ENCODE results near the gene CDR2L. TPM values are rescaled to one million over a fixed set of nuclear protein-coding genes. Genes with fewer than 3 reads are reported as not detected.
A peak's percentile ranks its signal among the peaks of the same experiment; 100 is the strongest.
"Not testable (repeated sequence)": the region's sequence is repeated elsewhere in the genome, so short reads cannot be mapped to it uniquely, and the experiment has no call there.

Gene CDR2L
- total and polyA plus RNA-seq, 5 donors: 11.0 to 17.5 (median 13.8) TPM

DNA sequence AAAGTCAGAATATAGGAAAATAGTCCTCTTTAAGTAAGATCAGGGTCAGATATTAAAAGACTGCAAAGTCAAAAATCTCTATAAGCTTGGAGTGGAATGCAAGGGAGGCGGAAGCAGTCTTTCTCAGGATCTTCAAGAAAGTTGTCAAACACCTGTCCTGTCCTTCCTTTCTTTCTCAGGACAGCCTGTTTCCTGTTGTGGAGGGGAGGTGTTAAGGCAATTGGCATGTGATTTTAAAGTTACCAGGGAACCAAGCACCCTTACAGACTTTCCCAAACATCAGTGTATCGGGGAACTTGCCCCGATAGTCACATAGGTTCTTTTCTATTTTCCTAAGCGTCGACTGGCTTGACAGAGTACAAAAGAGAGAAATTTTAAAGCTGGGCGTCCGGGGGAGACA, 57.3 kb downstream of the CDR2L start:
- Histone ChIP-seq H3K27ac (ENCODE audit: low read length) (peak overlapping the region; percentile 17), H3K9me3 (ENCODE audit: control insufficient read depth, low read length) (no peaks in the 10 kb centered on the region), H3K4me1 (ENCODE audit: control insufficient read depth, insufficient read depth, low read length) (peaks cover 3% of the 10 kb centered on the region), H3K4me3 (ENCODE audit: low read length) (no peak overlapping the region), H3K27me3 (ENCODE audit: control insufficient read depth, insufficient read depth) (no peaks in the 10 kb centered on the region)
- intact Hi-C loops (cut with DNase I): no loop called here
- 73% methylated on average over 7 of the region's 7 CpGs for WGBS
- ATAC-seq (no peak), DNase-seq (no peak)

DNA sequence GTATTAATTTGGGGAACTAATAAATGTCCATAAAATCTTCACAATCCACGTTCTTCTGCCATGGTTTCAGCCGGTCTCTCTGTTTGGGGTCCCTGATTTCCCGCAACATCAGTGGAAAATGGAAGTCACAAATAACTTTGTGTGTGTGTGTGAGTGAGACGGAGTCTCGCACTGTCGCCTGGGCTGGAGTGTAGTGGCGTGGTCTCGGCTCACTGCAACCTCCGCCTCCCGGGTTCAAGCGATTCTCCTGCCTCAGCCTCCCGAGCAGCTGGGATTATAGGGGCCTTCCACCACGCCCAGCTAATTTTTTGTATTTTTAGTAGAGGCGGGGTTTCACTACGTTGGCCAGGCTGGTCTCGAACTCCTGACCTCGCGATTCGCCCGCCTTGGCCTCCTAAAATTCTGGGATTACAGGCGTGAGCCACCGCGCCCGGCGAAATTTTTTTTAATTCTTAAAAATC, 58.5 kb downstream of the CDR2L start:
- peak in 1 of 3 donors; percentile 62 for DNase-seq
- Histone ChIP-seq H3K27ac (ENCODE audit: low read length) (peak overlapping the region; percentile 87), H3K4me3 (ENCODE audit: low read length) (peak overlapping the region; percentile 82)
- H3K9me3 ChIP-seq (ENCODE audit: control insufficient read depth, low read length); ATAC-seq; H3K4me1 ChIP-seq (ENCODE audit: control insufficient read depth, insufficient read depth, low read length); intact Hi-C loops (cut with DNase I); H3K27me3 ChIP-seq (ENCODE audit: control insufficient read depth, insufficient read depth): not testable (repeated sequence)
- 13% methylated on average over 25 of the region's 25 CpGs for WGBS

DNA sequence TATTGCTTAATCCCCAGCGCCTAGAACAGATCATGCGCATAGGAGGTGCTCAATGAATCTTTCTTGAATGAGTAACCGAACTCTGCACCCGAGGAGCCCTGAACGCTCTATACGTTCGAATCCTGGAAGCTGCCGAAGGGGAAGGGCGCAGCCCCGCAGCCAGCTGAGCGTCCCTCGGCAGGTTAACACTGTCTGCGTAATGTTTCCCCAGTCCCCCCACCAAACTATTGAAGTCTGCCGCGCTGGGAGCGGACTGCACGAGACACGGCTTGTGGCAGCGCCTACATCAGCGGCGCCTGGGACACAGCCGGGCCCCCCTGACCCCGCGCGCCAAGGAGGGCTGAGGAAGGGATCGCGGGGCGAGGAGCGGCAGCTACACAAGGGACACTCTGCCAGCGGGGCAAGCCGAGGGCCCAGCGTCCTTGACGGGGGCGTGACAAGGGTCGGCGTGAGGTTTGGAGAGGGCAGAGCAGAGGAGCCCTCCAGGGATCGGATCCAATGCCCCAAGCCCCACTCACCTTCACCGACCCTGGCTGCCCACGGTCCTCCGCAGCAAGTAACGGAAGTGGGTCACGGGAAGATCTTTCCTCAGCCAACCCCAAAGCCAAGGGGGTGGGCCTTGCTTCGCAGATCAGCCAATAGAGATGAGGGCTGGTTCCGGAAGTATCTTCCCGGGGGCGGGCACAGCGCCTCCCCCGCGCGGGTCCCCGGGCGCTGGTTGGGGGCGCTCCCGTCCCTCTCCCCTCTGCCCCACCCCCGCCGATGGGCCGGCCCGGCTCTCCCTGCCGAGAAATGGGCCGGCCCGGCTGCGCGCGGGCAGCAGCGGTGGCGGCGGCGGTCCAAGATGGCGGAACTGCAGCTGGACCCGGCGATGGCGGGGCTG, 59.2 kb downstream of the CDR2L start, which contains the start of the genes ATP5PD and KCTD2:
Gene ATP5PD, minus strand, starts transcription at position 563 of the 883 bp plus-strand sequence. CDS start 4,319 bp downstream, outside the sequence.
Gene KCTD2, plus strand, starts transcription at position 819 of the 883 bp plus-strand sequence. Its CDS starts 26 bp downstream, at position 845.
- H3K27me3 ChIP-seq (ENCODE audit: control insufficient read depth, insufficient read depth): no peaks in the 10 kb centered on the region
- H3K4me3 ChIP-seq (ENCODE audit: low read length): peak within 1 kb of the TSS; percentile 82
- H3K9me3 ChIP-seq (ENCODE audit: control insufficient read depth, low read length): no peaks in the 10 kb centered on the region
- under 1% methylated on average over 72 of the region's 72 CpGs for WGBS
- H3K4me1 ChIP-seq (ENCODE audit: control insufficient read depth, insufficient read depth, low read length): peaks cover 3% of the 10 kb centered on the region
- DNase-seq: peak; percentile 97 to 99 (median 98)
- intact Hi-C loops (cut with DNase I): no loop called here
- peak within 1 kb of the TSS; percentile 87 for H3K27ac ChIP-seq (ENCODE audit: low read length)
- peak; percentile 99 for ATAC-seq

DNA sequence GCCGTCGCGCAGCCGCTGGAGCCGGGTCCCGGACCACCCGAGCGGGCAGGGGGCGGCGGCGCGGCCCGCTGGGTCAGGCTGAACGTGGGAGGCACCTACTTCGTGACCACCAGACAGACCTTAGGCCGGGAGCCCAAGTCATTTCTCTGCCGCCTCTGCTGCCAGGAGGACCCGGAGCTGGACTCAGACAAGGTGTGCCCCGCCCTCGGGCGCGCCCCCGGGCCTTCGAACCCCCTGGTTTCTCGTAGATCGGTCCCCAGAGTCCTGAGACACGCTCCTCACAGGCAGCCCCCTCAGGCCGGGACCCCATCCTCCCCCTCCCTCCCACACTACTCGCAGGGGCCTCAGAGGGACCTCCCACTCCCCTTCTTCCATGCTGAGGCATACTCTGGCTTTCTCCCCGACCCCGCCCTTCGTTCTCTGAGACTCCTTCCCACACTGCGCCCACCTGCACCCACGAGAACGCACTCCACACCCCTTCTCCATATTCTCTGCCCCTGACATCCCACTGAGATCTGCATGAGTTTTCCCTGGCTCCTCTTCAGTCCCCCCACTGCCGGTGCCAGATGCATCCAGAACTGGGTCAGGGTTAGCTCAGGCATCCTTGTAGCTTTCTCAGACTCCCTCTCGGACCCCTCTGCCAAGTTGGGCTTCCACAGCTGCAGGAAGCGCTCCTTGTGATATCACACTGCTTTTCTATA, 60.1 kb downstream of the CDR2L start:
- under 1% methylated on average over 38 of the region's 38 CpGs for WGBS
- H3K27me3 ChIP-seq (ENCODE audit: control insufficient read depth, insufficient read depth): no peaks in the 10 kb centered on the region
- ATAC-seq (peak; percentile 1 to 4), DNase-seq (peak; percentile 57 to 84 (median 84))
- intact Hi-C loops (cut with DNase I): no loop called here
- no peaks in the 10 kb centered on the region for H3K9me3 ChIP-seq (ENCODE audit: control insufficient read depth, low read length)
- peak overlapping the region; percentile 82 for H3K4me3 ChIP-seq (ENCODE audit: low read length)
- peaks cover 3% of the 10 kb centered on the region for H3K4me1 ChIP-seq (ENCODE audit: control insufficient read depth, insufficient read depth, low read length)
- H3K27ac ChIP-seq (ENCODE audit: low read length): peak overlapping the region; percentile 40

DNA sequence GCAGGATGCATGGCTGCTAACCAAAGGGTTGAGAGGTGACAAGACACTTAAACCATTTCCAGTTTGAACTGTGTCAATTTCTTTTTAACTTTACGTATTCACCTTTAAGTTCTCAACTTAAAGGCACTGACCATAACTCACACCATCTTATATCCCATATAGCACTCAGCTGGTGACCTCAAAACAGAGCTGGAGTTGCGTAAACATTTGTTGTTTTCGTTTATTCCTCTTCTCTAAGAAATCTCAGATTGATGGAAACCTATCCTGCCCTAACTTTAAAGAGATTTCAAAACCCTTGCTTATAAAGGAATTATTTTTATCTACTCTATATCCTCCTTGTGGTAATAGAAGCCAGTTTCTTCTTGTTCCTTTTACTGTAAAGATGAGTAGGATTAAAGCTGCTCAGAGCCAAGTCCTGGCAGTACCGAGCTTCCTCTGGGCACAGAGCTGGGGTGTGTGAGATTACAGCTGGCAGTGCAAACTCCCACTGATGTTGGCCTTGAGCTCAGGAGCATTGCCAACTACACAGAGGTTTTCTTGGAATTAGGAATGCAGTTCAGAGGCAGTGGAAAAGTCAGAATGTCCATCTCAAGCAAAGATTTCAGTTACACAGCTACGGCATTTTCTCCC, 60.9 kb downstream of the CDR2L start:
- Histone ChIP-seq H3K9me3 (ENCODE audit: control insufficient read depth, low read length) (no peaks in the 10 kb centered on the region), H3K27ac (ENCODE audit: low read length) (peak overlapping the region; percentile 48), H3K4me3 (ENCODE audit: low read length) (peak overlapping the region; percentile 82), H3K4me1 (ENCODE audit: control insufficient read depth, insufficient read depth, low read length) (peaks cover 3% of the 10 kb centered on the region), H3K27me3 (ENCODE audit: control insufficient read depth, insufficient read depth) (no peaks in the 10 kb centered on the region)
- ATAC-seq: peak in 1 of 2 donors; percentile 34
- DNase-seq: peak in 2 of 3 donors; percentile 38 to 66
- 31% methylated on average over 5 of the region's 5 CpGs for WGBS
- intact Hi-C loops (cut with DNase I): no loop called here

DNA sequence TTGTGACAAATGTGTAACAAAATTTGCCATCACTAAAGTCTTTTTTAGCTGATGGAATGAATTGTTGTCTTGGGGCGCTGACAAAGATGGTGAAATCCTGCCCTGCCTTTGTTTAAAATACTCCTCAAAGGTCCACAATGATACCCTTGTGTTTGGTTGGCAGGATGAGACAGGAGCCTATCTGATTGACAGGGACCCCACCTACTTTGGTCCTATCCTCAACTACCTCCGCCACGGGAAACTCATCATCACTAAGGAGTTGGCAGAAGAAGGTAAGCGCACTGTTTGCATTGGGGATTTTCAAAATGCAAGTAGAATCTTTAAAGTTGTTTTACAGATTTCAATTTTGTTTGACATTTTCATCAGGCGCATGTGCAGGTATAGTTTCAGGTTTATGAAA, 61.6 kb downstream of the CDR2L start:
- H3K27ac ChIP-seq (ENCODE audit: low read length): no peak overlapping the region
- no peak overlapping the region for H3K4me3 ChIP-seq (ENCODE audit: low read length)
- ATAC-seq: no peak

DNA sequence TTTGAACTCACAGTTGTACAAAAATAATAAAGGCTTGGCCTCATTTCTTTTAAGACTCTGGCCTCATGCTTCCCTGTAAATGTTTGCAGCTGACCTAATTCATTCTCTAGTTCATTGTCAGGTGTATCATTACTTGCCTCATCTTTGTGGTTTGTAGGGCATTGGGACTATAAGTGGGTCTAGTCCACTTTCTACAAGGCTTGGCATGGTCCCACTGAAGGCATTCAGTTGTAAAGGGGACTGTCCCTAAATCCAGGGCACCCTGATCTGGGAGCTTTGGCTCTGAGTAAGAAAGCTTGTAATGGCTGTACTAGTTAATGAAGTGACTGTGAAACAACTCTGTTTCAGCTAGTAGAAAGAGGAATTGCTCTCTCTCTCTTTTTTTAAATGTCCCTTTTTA, 62.3 kb downstream of the CDR2L start:
- peaks cover 3% of the 10 kb centered on the region for H3K4me1 ChIP-seq (ENCODE audit: control insufficient read depth, insufficient read depth, low read length)
- H3K27me3 ChIP-seq (ENCODE audit: control insufficient read depth, insufficient read depth): no peaks in the 10 kb centered on the region
- ATAC-seq: no peak
- no peaks in the 10 kb centered on the region for H3K9me3 ChIP-seq (ENCODE audit: control insufficient read depth, low read length)
- intact Hi-C loops (cut with DNase I): loop anchor here in 2 of 4 donors (10.0 kb wide), 2 partner anchors 65 to 155 kb away; partner anchors contain the start of gene NUP85 (in 1 of the 2)
- no peak for DNase-seq
- no peak overlapping the region for H3K27ac ChIP-seq (ENCODE audit: low read length)
- no peak overlapping the region for H3K4me3 ChIP-seq (ENCODE audit: low read length)

More for the DNA sequence above, 61.6 kb downstream of the CDR2L start:
- no peak for DNase-seq
- peaks cover 3% of the 10 kb centered on the region for H3K4me1 ChIP-seq (ENCODE audit: control insufficient read depth, insufficient read depth, low read length)
- H3K27me3 ChIP-seq (ENCODE audit: control insufficient read depth, insufficient read depth): no peaks in the 10 kb centered on the region
- intact Hi-C loops (cut with DNase I): no loop called here
- 79% methylated on average over 5 of the region's 5 CpGs for WGBS
- H3K9me3 ChIP-seq (ENCODE audit: control insufficient read depth, low read length): no peaks in the 10 kb centered on the region

DNA sequence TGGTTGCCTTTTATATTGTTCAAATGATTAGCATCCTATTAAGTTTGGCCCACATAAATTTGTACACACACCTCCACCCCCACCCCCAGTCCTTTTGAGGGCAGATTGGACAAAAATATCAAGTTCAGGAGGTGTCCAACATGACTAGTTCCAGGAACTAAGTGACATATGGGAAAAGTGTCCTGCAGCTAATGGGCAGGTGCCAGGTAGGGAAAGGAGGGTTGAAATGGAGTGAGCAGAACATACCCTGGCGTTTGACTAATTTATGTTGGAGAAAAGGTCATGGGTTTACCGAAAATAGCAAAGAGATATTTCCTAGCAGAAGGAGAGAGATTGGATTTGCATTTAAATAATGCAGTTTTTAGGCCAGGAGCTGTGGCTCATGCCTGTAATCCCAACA, 64.5 kb downstream of the CDR2L start:
- Histone ChIP-seq H3K4me1 (ENCODE audit: control insufficient read depth, insufficient read depth, low read length) (peaks cover 3% of the 10 kb centered on the region), H3K27me3 (ENCODE audit: control insufficient read depth, insufficient read depth) (no peaks in the 10 kb centered on the region), H3K9me3 (ENCODE audit: control insufficient read depth, low read length) (no peaks in the 10 kb centered on the region), H3K27ac (ENCODE audit: low read length) (no peak overlapping the region), H3K4me3 (ENCODE audit: low read length) (no peak overlapping the region)
- DNase-seq (no peak), ATAC-seq (no peak)
- intact Hi-C loops (cut with DNase I): loop anchor here in 2 of 4 donors (10.0 kb wide), 2 partner anchors 63 to 153 kb away; partner anchors contain the start of gene NUP85 (in 1 of the 2)
- WGBS: 80% methylated on average over 2 of the region's 2 CpGs

All from right cardiac atrium (tissue), 5 donors.